Thoracic aorta (tissue), 2 donors: Measurements from ENCODE around the gene PRKN. TPM values are rescaled to one million over a fixed set of nuclear protein-coding genes. Genes with fewer than 3 reads are reported as not detected.

Experiments
- ATAC-seq: fragments of 150-250 bp; one replicate; pipeline ENCODE4 v1.8.0; 2017; ENCODE audit warnings: low read depth; ENCODE audit not compliant: insufficient number of reproducible peaks, low FRiP score
- DNase-seq: peaks from one replicate; pipeline ENCODE4 v3.0.0-alpha.2; 2020; ENCODE audit warnings: low spot score
- H3K27ac ChIP-seq, 2 donors: fragments of 200-600 bp; sonication (generic); 1 replicate in 1 of 2; 2 replicates in 1 of 2; pipeline ENCODE4 v1.5.1; 2016; ENCODE audit warnings: mild to moderate bottlenecking in 2 of 2, moderate library complexity in 2 of 2
- H3K27me3 ChIP-seq: fragments of 200-600 bp; sonication (generic); replicated peaks from 2 replicates; pipeline ENCODE4 v1.6.0; 2016; ENCODE audit warnings: mild to moderate bottlenecking; ENCODE audit not compliant: insufficient read depth
- H3K36me3 ChIP-seq: fragments of 200-600 bp; sonication (generic); one replicate; pipeline ENCODE4 v1.5.1; 2016
- H3K4me1 ChIP-seq, 2 donors: fragments of 200-600 bp; sonication (generic); 1 replicate in 1 of 2; 2 replicates in 1 of 2; pipeline versions ENCODE4 v1.5.1 to v1.6.0; 2016; ENCODE audit warnings: low read depth in 2 of 2, mild to moderate bottlenecking in 1 of 2; ENCODE audit not compliant: control insufficient read depth in 1 of 2
- H3K4me3 ChIP-seq: fragments of 200-600 bp; sonication (generic); 2 replicates; pipeline ENCODE4 v1.5.1; 2016; ENCODE audit warnings: mild to moderate bottlenecking
- H3K9me3 ChIP-seq: fragments of 200-600 bp; sonication (generic); 2 replicates; pipeline ENCODE4 v1.5.1; 2016
- CTCF ChIP-seq: fragments of 200-600 bp; sonication (generic); IDR thresholded peaks from one replicate; pipeline ENCODE4 v1.5.1; 2019; ENCODE audit warnings: antibody characterized with exemption
- total RNA-seq, 2 donors: library from RNA; depleted of rRNA; stranded (reverse); fragments of >200 nt; gene quantifications; one replicate each; pipeline versions ENCODE4 v1.1.0 to v1.2.3, GENCODE V29; 2016

PRKN gene
- total RNA-seq, 2 donors from 2014 or later = 10.4 to 23.8 TPM

GRCh38 chr6:162056745-162057144 lies 670.8 kb downstream of the PRKN start:
- DNase-seq (no peak), ATAC-seq (no peak)
- Histone ChIP-seq H3K4me3 (no peak overlapping the region), H3K4me1 (peaks cover 4 to 24% of the 10 kb centered on the region in 2 donors), H3K36me3 (no peaks in the 10 kb centered on the region), H3K27ac (no peak overlapping the region), H3K27me3 (no peaks in the 10 kb centered on the region), H3K9me3 (no peaks in the 10 kb centered on the region)
- TF ChIP-seq CTCF = no peak

GRCh38 chr6:162056061-162056460 lies 671.5 kb downstream of the PRKN start:
- ATAC-seq = no peak

GRCh38 chr6:162055365-162055764 lies 672.2 kb downstream of the PRKN start:
- TF ChIP-seq CTCF = no peak
- DNase-seq (no peak), ATAC-seq (no peak)
- peaks cover 0 to 13% of the 10 kb centered on the region in 2 donors for H3K4me1 ChIP-seq
- H3K36me3 ChIP-seq = no peaks in the 10 kb centered on the region
- H3K27me3 ChIP-seq = no peaks in the 10 kb centered on the region
- no peak overlapping the region for H3K27ac ChIP-seq
- H3K4me3 ChIP-seq = no peak overlapping the region
- H3K9me3 ChIP-seq = no peaks in the 10 kb centered on the region

More at GRCh38 chr6:162056061-162056460, 671.5 kb downstream of the PRKN start:
- no peak for TF ChIP-seq CTCF
- no peak overlapping the region for H3K4me3 ChIP-seq
- no peaks in the 10 kb centered on the region for H3K36me3 ChIP-seq
- H3K27me3 ChIP-seq = no peaks in the 10 kb centered on the region
- H3K27ac ChIP-seq = no peak overlapping the region
- H3K9me3 ChIP-seq = no peaks in the 10 kb centered on the region
- DNase-seq = no peak
- peaks cover 4 to 18% of the 10 kb centered on the region in 2 donors for H3K4me1 ChIP-seq

GRCh38 chr6:162053084-162053483 lies 674.5 kb downstream of the PRKN start:
- DNase-seq (no peak), ATAC-seq (no peak)
- Histone ChIP-seq H3K4me3 (no peak overlapping the region), H3K27me3 (no peaks in the 10 kb centered on the region), H3K36me3 (no peaks in the 10 kb centered on the region), H3K4me1 (no peaks in the 10 kb centered on the region), H3K9me3 (no peaks in the 10 kb centered on the region), H3K27ac (no peak overlapping the region)
- no peak for TF ChIP-seq CTCF

- no peaks in the 10 kb centered on the region for H3K4me1 ChIP-seq
- H3K4me3 ChIP-seq = no peak overlapping the region
- H3K27me3 ChIP-seq = no peaks in the 10 kb centered on the region
- H3K9me3 ChIP-seq = no peaks in the 10 kb centered on the region
- H3K27ac ChIP-seq = no peak overlapping the region
- TF ChIP-seq CTCF = no peak
- no peak for DNase-seq
- H3K36me3 ChIP-seq = no peaks in the 10 kb centered on the region
- no peak for ATAC-seq
These were observed 677.0 kb downstream of the PRKN start for GRCh38 chr6:162050579-162050978.
